Hepatocyte (in vitro differentiated cells): ENCODE results near the gene VMP1. TPM values are rescaled to one million over a fixed set of nuclear protein-coding genes. Genes with fewer than 3 reads are reported as not detected.
"Not testable (repeated sequence)": the region's sequence is repeated elsewhere in the genome, so short reads cannot be mapped to it uniquely, and the experiment has no call there.

Source experiments
- DNase-seq: peaks from one replicate; pipeline ENCODE4 v3.0.0-alpha.2; 2016; ENCODE audit warnings: low spot score
- H2AFZ ChIP-seq: fragments of 200-600 bp; sonication (generic); 2 replicates; pipeline ENCODE4 v1.6.0; 2016; ENCODE audit warnings: antibody characterized with exemption, mild to moderate bottlenecking
- H3K27ac ChIP-seq: fragments of 200-600 bp; sonication (generic); 2 replicates; pipeline ENCODE4 v1.5.1; 2016; ENCODE audit warnings: mild to moderate bottlenecking
- H3K27me3 ChIP-seq: fragments of 200-600 bp; sonication (generic); 2 replicates; pipeline ENCODE4 v1.6.1; 2016
- H3K36me3 ChIP-seq: fragments of 200-600 bp; sonication (generic); replicated peaks from 2 replicates; pipeline ENCODE4 v1.5.1; 2016; ENCODE audit warnings: low read depth; ENCODE audit not compliant: insufficient read depth
- H3K4me1 ChIP-seq: fragments of 200-600 bp; sonication (generic); 2 replicates; pipeline ENCODE4 v1.5.1; 2016; ENCODE audit warnings: mild to moderate bottlenecking, moderate library complexity; ENCODE audit not compliant: insufficient read depth
- H3K4me2 ChIP-seq: fragments of 200-600 bp; sonication (generic); 2 replicates; pipeline ENCODE4 v1.6.0; 2016
- H3K4me3 ChIP-seq: fragments of 200-600 bp; sonication (generic); 2 replicates; pipeline ENCODE4 v1.5.1; 2016; ENCODE audit warnings: mild to moderate bottlenecking
- H3K79me2 ChIP-seq: fragments of 200-600 bp; sonication (generic); 2 replicates; pipeline ENCODE4 v1.6.0; 2017; ENCODE audit warnings: mild to moderate bottlenecking
- H3K9me2 ChIP-seq: fragments of 200-600 bp; sonication (generic); replicated peaks from 2 replicates; pipeline ENCODE4 v1.6.0; 2017; ENCODE audit warnings: mild to moderate bottlenecking; ENCODE audit not compliant: insufficient read depth
- H3K9me3 ChIP-seq: fragments of 200-600 bp; sonication (generic); 2 replicates; pipeline ENCODE4 v1.5.1; 2016; ENCODE audit warnings: low read depth, mild to moderate bottlenecking
- H4K20me1 ChIP-seq: fragments of 200-600 bp; sonication (generic); 2 replicates; pipeline ENCODE4 v1.6.0; 2016; ENCODE audit warnings: mild to moderate bottlenecking; ENCODE audit not compliant: insufficient read depth, poor library complexity, severe bottlenecking
- EZH2 ChIP-seq: fragments of 200-600 bp; sonication (generic); IDR thresholded peaks from 2 replicates; pipeline ENCODE4 v1.6.1; 2016; ENCODE audit warnings: antibody characterized with exemption, mild to moderate bottlenecking, borderline replicate concordance
- EZH2phosphoT487 ChIP-seq: fragments of 200-600 bp; sonication (generic); IDR thresholded peaks from one replicate; pipeline ENCODE4 v1.6.1; 2018; ENCODE audit warnings: antibody characterized with exemption, mild to moderate bottlenecking, low read depth, moderate library complexity; ENCODE audit not compliant: unreplicated experiment, severe bottlenecking
- WGBS: methylation state at CpG from one replicate; pipeline ENCODE4 v1.1.6; 2016; ENCODE audit warnings: low lambda C conversion rate; ENCODE audit errors: missing lambda C conversion rate; 5-methylcytosine and 5-hydroxymethylcytosine counted together
- polyA plus RNA-seq: library from polyadenylated mRNA; unstranded; fragments of >200 nt; fragmentation: Nextera tagmentation; extraction: Ambion mirVana; gene quantifications from 2 replicates; pipeline ENCODE4 v1.2.1, GENCODE V29; 2016
- total RNA-seq: library from RNA; depleted of rRNA; stranded (reverse); fragments of >200 nt; gene quantifications from 2 replicates; pipeline ENCODE4 v1.2.3, GENCODE V29; 2014
- TF ChIP-seq, protein P1 (sequence below): fragments of 200-600 bp; sonication (generic); IDR thresholded peaks from 2 replicates; pipeline ENCODE4 v1.5.1; 2016; ENCODE audit warnings: antibody characterized with exemption, mild to moderate bottlenecking; ENCODE audit not compliant: poor library complexity

The VMP1 gene
- total and polyA plus RNA-seq, 2 experiments from 2014 or later = 139 to 479 TPM

DNA sequence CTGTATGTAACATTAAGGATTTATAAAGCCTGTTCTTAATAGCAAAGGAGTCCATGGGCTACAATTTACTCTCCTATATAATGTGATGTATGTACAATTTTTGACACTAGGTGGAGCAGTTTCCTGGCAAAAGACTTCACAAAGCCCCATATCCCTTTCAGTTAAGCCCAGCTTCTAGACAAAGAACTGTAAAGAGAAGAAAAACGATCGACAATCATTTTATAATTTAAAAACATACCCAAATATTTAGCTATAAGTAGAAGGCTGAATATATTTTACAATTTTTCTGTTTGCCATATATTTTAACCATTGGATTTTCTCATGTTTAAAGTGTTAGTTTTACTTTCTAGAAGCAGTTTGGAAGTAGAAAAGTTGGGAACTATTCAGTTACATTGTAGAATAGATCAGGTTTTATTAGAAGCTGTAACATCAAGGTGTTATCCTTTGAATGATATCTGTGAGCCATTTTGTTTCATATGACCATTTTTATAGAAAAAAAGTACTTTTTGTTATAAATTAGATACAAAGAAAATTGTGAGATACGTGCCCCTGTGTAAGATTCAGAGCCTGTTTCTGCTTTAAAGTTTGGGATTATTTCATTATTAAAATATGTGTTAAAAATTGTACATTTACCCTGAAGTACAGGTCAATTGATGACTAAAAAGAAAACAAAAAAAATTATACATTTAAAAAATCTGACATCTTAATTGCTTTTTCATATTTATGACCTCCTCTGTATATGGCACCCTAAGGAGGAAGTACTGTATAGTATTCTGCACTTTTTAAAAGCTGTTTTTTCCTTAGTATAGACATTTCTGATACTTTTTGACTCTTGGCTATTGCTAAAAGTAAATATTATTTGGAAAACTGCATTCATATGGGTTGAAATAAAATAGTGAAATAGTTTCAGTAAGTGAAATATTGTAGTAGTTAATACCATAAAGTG lies 46.3 kb downstream of the VMP1 start:
- no peaks in the 10 kb centered on the region for H3K9me3 ChIP-seq
- H3K27ac ChIP-seq = peak overlapping the region; percentile 70
- H3K9me2 ChIP-seq = no peaks in the 10 kb centered on the region
- no peak overlapping the region for H3K4me3 ChIP-seq
- peak; percentile 90 for DNase-seq
- no peaks in the 10 kb centered on the region for H4K20me1 ChIP-seq
- WGBS = 35% methylated on average over 3 of the region's 3 CpGs
- TF ChIP-seq, protein P1, sequence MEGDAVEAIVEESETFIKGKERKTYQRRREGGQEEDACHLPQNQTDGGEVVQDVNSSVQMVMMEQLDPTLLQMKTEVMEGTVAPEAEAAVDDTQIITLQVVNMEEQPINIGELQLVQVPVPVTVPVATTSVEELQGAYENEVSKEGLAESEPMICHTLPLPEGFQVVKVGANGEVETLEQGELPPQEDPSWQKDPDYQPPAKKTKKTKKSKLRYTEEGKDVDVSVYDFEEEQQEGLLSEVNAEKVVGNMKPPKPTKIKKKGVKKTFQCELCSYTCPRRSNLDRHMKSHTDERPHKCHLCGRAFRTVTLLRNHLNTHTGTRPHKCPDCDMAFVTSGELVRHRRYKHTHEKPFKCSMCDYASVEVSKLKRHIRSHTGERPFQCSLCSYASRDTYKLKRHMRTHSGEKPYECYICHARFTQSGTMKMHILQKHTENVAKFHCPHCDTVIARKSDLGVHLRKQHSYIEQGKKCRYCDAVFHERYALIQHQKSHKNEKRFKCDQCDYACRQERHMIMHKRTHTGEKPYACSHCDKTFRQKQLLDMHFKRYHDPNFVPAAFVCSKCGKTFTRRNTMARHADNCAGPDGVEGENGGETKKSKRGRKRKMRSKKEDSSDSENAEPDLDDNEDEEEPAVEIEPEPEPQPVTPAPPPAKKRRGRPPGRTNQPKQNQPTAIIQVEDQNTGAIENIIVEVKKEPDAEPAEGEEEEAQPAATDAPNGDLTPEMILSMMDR = peak; percentile 79
- no peak for TF ChIP-seq EZH2
- H3K4me2 ChIP-seq = peak overlapping the region; percentile 57
- H3K27me3 ChIP-seq = no peaks in the 10 kb centered on the region
- H2AFZ ChIP-seq = peak overlapping the region; percentile 13
- H3K79me2 ChIP-seq = no peaks in the 10 kb centered on the region
- H3K4me1 ChIP-seq = peaks cover 32% of the 10 kb centered on the region
- H3K36me3 ChIP-seq = no peaks in the 10 kb centered on the region

DNA sequence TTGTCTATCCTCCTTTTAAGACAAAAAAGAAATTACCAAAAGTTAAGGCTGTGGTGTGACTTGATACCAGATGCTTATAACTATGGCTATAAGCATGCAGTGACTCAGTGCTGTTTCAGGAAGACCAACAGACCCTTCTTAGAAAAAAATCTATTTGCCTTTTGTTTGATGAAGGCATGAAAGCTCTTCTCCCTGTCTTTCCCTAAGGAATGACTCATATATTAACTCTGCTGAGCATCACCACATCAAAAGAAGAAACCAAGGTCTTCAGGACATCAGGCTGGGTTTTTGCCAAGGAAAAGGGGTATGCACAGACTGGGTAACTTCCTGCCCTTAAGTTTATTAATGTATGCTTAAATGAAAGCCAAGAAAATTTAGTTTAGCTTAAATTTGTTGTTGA lies 47.1 kb downstream of the VMP1 start:
- Histone ChIP-seq H3K9me2 (no peaks in the 10 kb centered on the region), H3K27ac (peak overlapping the region; percentile 70), H4K20me1 (no peaks in the 10 kb centered on the region), H2AFZ (no peak overlapping the region), H3K79me2 (no peaks in the 10 kb centered on the region), H3K9me3 (no peaks in the 10 kb centered on the region), H3K4me1 (peaks cover 32% of the 10 kb centered on the region), H3K27me3 (no peaks in the 10 kb centered on the region), H3K4me3 (no peak overlapping the region), H3K36me3 (no peaks in the 10 kb centered on the region), H3K4me2 (no peak overlapping the region)
- peak; percentile 31 for DNase-seq
- TF ChIP-seq EZH2 = no peak
- TF ChIP-seq, protein P1 = no peak
- TF ChIP-seq EZH2phosphoT487 = no peak

DNA sequence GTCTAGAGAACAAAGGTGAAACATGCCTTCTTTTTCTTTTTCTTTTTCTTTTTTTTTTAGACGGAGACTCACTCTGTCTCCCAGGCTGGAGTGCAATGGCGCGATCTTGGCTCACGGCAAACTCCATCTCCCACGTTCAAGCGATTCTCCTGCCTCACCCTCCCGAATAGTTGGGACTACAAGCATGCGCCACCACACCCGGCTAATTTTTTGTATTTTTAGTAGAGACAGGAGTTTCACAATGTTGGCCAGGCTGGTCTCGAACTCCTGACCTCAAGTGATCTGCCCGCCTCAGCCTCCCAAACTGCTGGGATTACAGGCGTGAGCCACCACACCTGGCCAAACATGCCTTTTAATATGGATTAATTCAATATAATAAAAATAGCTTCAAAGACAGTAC lies 47.6 kb downstream of the VMP1 start:
- 97% methylated on average over 11 of the region's 12 CpGs for WGBS
- DNase-seq, H3K4me2 ChIP-seq, H3K9me2 ChIP-seq, H3K9me3 ChIP-seq, H4K20me1 ChIP-seq, H3K79me2 ChIP-seq, H3K4me3 ChIP-seq, H3K27me3 ChIP-seq, H3K36me3 ChIP-seq, H2AFZ ChIP-seq: not testable (repeated sequence)
- H3K4me1 ChIP-seq = peaks cover 32% of the 10 kb centered on the region
- peak overlapping the region; percentile 70 for H3K27ac ChIP-seq

DNA sequence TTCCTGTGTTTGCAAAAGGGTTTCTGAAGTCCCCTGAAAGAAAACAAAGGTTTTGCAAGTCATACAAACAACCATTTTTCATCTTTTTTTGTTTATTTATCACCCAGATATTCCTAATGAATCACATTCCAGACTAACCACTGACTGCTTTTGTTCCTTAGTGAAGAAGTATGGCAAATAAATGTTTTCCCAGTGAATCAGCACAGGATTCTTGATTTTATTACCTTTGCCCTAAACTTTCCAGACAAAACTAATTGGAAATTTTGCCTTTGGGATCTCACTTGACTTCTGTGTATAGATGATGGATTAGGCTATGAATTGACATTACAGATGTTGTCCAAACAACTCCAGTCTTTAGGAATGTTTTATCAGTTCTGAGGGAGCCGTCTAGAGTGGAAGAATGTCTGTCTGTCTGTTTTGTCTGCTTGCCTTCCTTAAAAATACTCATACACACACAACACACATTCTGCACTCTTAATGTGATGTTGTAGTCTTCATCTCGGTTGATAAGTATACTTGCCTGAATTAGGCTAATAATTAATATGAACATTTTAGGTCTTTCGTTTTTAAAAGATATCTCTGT lies 48.9 kb downstream of the VMP1 start:
- no peak for DNase-seq
- no peaks in the 10 kb centered on the region for H3K79me2 ChIP-seq
- TF ChIP-seq, protein P1 = no peak
- TF ChIP-seq EZH2phosphoT487 = no peak
- no peak for TF ChIP-seq EZH2
- no peaks in the 10 kb centered on the region for H3K27me3 ChIP-seq
- no peak overlapping the region for H2AFZ ChIP-seq
- no peak overlapping the region for H3K4me3 ChIP-seq
- H3K9me2 ChIP-seq = no peaks in the 10 kb centered on the region
- H3K36me3 ChIP-seq = no peaks in the 10 kb centered on the region
- WGBS = 25% methylated on average over 3 of the region's 3 CpGs
- H3K4me1 ChIP-seq = peaks cover 32% of the 10 kb centered on the region
- peak overlapping the region; percentile 70 for H3K27ac ChIP-seq
- H3K9me3 ChIP-seq = no peaks in the 10 kb centered on the region
- H3K4me2 ChIP-seq = peak overlapping the region; percentile 21
- H4K20me1 ChIP-seq = no peaks in the 10 kb centered on the region
